ENCODE data around the gene NSD2.
A peak's percentile ranks its signal among the peaks of the same experiment; 100 is the strongest.
"Not testable (repeated sequence)": the region's sequence is repeated elsewhere in the genome, so short reads cannot be mapped to it uniquely, and the experiment has no call there.

NSD2 gene

DNA sequence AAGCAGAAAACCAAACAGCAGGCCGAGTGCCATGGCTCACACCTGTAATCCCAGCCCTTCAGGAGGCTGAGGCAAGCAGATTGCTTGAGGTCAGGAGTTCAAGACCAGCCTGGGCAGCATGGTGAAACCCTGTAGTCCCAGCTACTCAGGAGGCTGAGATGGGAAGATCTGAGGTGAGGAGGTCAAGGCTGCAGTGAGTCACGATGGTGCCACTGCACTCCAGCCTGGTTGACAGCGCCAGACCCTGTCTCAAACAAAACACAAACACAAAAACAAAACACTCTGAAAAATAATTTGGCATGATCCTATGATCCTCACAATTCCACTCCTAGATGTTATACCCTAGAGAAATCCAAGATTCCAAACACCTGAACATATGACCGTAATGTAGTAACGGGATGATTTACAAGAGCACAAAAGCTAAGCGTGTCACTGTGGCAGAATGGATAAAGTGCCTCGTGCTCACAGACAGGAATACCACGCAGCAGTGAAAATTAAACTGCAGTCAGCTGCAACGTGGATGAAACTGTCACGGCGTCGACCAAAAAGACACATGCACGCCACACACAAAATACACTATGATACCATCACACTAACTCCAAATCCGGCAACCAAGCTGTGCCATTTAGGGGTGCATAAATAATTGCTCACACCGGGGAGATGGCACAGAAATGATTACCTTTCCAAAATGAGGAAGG is 135.9 kb downstream of the NSD2 start:
- DNase-seq (ENCODE audit: low read depth), result no peak

DNA sequence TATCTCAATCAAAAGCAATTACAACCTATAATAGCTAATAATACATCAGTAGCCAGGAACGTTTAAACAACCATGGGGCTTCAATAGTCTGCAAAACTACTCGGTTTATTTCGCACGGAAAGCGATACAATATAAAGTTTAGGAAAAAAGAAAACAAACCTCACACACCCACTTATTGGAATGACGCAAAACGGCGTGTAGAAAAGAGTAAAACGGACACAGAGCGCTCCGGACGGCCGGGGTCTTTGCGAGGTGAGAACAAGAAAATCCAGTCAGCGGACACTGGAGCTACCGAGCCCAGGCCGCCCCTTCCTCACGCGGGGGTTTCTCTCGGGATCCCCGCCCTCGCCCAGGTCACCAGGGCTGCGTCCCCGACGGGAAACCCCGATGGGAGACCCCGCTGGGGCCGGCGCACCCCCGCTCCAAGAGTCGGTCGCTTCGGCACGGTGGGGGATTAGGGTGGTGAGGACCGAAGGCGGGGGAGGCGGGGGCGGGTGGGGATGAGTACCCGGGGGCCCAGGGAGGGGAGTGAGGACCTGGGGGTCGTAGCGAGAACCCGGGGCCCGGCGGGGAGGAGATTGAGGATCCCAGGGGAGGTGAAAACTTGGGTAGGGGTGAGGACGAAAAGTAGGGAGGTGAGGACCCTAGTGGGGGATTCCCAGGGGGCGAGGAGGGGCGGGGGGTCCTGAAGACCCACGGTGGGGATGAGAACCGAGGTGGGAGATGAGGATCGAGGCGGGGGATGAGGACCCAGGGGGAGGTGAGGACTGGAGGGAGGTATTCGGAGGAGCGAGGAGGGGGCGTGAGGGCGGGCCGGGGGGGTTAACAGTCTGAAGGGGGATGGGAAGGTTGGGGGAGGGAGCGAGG is 136.8 kb downstream of the NSD2 start:
- DNase-seq (ENCODE audit: low read depth), result no peak

DNA sequence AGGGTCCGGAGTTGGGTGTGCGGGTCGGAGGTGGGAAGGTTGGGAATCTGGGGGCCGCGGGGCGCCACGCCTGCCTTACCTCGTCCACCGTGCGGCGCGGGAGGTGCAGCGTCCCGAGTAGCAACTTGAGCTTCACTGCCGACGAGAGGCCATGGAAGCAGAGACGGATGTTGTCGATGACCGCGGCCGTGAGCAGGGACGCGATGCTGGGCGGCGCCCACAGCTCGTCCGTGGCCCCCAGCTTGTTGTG is 137.4 kb downstream of the NSD2 start:
- DNase-seq (ENCODE audit: low read depth), result no peak

DNA sequence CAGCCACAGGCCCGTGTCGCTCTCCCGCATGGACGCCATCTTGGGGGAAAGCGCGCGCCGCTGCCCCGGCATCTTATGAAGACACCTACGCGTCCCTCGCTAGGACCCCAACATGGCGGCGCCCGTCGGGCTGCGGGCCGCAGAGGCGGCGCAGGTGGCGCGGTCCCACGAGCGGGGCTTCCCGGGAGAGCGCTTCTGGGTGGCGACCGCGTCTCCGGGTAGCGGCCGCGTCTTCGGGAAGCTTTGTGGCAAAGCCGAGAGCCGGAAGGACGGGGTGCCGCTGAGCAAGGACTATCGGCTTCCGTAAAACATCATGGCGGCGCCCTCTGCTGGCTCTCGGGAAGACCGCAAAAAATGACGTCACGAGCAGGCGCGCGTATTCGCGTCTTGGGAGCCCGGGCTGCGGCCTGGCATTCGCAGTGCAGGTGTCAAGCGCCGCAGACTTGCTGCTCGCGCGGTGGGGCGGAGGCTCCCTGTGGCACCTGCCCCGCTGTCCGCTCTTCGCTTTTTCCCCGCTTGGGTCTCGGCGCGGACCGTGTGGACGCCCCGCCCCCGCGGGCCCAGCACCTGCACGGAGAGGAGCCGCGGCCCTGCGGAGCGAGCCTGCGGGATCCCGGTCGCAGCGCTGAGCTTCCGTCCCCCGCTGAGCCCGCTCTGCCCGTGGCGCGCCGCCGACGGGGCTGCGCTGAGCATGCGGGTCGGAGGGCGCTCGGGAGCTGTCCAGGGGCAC is 137.9 kb downstream of the NSD2 start, which contains the start of gene NELFA:
TSS of gene NELFA (minus strand) at position 54 of the 730 bp plus-strand sequence. CDS start at position 39, 15 bp downstream.
- DNase-seq (ENCODE audit: low read depth), result peak; percentile 89

DNA sequence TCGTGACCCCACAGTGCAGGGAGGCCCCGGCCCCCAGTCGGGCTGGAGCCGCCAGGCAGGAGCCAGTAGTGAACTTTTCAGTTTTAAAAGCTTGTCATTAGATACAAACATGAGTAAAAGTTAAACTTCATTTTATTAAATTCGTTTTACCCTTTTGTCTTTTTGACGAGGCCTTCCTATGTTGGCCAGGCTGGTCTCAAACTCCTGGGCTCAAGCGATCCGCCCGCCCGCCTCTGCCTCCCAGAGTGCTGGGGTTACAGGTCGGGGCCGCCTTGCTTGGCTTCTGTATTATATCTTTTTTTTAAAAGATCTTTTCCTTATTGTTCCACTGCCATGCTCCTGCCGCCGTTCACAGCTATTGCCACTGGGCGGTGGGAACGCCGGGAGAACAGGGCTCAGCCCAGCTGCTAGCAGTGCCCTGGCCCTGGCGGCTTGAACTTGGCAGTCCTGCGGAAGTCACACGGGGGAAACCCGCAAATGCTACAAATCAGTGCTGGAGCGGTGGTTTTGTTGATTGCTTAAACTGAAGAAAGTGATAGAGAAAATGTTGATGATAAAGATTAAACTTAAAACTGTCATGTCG is 138.5 kb downstream of the NSD2 start:
- peak; percentile 31 for DNase-seq (ENCODE audit: low read depth)

DNA sequence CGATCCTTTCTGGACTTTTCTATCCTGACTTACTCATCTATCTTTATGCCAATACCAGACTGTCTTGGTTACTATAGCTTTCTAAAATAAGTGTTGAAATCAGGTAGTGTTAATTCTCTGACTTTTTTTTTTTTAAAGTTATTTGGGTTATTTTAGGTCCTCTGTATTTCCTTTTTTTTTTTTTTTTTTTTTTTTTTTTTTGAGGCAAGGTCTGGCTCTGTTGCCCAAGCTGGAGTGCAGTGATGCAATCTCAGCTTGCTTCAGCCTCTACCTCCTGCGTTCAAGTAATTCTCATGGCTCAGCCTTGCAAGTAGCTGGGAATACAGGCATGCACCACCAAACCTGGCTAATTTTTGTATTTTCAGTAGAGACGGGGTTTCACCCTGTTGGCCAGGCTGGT is 140.4 kb downstream of the NSD2 start:
- DNase-seq (ENCODE audit: low read depth), result no peak

DNA sequence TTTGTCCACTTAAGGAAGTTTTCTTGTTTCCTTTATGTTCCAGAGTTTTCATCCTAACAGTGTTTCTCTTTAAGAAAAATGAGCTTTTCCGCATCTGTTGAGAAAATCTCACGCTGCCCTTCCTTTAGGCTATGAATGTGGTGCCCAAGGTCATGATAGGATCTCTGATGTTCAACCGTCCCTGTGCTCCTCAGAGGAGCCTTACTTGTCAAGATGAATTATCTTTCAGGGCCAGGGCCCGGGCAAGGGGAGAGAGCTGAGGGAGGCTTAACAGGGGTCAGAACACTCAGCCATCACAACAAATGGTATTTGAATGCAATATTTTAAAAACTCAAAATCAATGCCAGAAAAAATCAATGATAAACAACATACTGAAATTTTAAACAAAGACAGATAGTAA is 143.8 kb downstream of the NSD2 start:
- DNase-seq (ENCODE audit: low read depth), result no peak

DNA sequence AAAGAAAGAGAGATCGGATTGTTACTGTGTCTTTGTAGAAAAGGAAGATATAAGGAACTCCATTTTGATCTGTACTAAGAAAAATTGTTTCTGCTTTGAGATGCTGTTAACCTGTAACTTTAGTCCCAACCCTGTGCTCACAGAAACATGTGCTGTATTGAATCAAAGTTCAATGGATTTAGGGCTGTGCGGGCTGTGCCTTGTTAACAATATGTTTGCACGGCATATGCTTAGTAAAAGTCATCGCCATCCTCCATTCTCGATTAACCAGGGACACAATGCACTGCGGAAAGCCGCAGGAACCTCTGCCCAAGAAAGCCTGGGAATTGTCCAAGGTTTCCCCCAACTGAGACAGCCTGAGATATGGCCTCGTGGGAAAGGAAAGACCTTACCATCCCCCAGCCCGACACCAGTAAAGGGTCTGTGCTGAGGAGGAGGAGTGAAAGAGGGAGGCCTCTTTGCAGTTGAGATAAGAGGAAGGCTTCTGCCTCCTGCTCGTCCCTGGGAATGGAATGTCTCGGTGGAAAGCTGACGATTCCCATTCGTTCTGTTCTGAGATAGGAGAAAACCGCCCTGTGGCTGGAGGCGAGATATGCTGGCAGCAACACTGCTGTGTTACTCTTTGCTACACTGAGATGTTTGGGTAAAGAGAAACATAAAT is 150.3 kb downstream of the NSD2 start:
- not testable (repeated sequence) for DNase-seq (ENCODE audit: low read depth)

DNA sequence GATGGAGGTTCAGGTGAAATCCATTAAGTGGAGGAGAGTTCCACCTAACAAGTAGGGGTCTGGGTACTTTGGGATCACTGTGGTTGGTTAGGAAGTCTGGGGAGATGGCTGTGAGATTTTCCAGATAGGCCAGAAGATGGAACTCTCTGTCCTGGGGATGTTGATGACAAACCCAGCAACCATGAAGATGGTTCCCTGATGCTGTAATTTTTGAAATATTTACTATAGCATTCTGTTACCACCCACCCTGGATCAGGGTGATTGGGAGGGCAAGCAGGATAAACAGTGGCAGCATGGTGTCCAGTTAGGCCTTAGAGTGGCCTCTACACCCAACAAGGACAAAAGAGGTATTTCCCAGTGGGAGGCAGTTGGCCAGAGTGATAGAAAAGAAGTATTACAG is 153.5 kb downstream of the NSD2 start:
- no peak for DNase-seq (ENCODE audit: low read depth)

DNA sequence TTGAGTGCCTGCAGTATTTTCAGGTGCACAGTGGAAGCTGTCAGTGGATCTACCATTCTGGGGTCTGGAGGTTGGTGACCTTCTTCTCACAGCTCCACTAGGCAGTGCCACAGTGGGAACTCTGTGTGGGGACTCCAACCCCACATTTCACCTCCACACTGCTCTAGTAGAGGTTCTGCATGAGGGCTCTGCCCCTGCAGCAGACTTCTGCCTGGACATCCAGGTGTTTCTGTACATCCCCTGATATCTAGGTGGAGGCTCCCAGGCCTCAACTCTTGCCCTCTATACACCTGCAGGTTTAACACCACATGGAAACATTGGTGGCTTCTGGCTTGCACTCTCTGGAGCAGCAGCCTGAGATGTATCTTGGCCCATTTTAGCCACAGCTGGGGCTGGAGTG is 154.6 kb downstream of the NSD2 start:
- no peak for DNase-seq (ENCODE audit: low read depth)

DNA sequence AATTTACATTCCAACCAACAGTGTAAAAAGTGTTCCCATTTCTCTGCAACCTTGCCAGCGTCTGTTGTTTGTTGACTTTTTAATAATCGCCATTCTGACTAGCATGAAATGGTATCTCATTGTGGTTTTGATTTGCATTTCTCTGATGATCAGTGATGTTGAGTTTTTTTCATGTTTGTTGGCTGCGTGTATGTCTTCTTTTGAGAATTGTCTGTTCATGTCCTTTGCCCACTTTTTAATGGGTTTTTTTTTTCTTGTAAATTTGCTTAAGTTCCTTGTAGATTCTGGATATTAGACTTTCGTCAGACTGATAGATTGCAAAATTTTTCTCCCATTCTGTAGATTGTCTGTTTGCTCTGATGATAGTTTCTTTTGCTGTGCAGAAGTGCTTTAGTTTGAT is 155.9 kb downstream of the NSD2 start:
- not testable (repeated sequence) for DNase-seq (ENCODE audit: low read depth)

DNA sequence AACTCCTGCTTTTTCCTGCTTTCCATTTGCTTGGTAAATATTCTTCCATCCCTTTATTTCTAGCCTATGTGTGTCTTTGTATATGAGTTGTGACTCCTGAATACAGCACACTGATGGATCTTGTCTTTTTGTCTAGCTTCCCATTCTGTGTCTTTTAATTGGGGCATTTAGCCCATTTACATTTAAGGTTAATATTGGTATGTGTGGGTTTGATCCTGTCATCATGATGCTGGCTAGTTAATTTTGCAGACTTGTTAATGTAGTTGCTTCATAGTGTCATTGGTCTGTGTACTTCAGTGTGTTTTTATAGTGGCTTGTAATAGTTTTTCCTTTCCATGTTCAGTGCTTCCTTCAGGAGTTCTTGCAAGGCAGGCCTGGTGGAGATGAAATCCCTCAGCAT is 160.0 kb downstream of the NSD2 start:
- not testable (repeated sequence) for DNase-seq (ENCODE audit: low read depth)

Measured in activated gamma-delta T cell treated with anti-CD3 and anti-CD28 coated beads, Interleukin-2, amount 50 U/mL, for 16 hours (primary cell).